Glutamatergic neuron (in vitro differentiated cells): Measurements from ENCODE around the gene CHD9. TPM values are rescaled to one million over a fixed set of nuclear protein-coding genes. Genes with fewer than 3 reads are reported as not detected.

Source experiments
- DNase-seq: peaks from one replicate; pipeline ENCODE4 v3.0.0; 2022
- H3K27ac Mint-ChIP-seq: one replicate; pipeline ENCODE4 v1.8.0; 2020; ENCODE audit warnings: mild to moderate bottlenecking, mixed read lengths, inconsistent platforms; ENCODE audit not compliant: unreplicated experiment
- H3K27me3 Mint-ChIP-seq: one replicate; pipeline ENCODE4 v1.8.0; 2020; ENCODE audit warnings: mild to moderate bottlenecking, moderate library complexity, mixed read lengths, inconsistent platforms; ENCODE audit not compliant: unreplicated experiment
- H3K36me3 Mint-ChIP-seq: one replicate; pipeline ENCODE4 v1.8.0; 2020; ENCODE audit warnings: mild to moderate bottlenecking, mixed read lengths, inconsistent platforms; ENCODE audit not compliant: unreplicated experiment
- H3K4me1 Mint-ChIP-seq: one replicate; pipeline ENCODE4 v1.8.0; 2020; ENCODE audit warnings: mild to moderate bottlenecking, low read depth, mixed read lengths, inconsistent platforms; ENCODE audit not compliant: unreplicated experiment
- H3K4me3 Mint-ChIP-seq: one replicate; pipeline ENCODE4 v1.8.0; 2020; ENCODE audit warnings: mild to moderate bottlenecking, mixed read lengths, inconsistent platforms; ENCODE audit not compliant: unreplicated experiment
- H3K9me3 Mint-ChIP-seq: one replicate; pipeline ENCODE4 v1.8.0; 2020; ENCODE audit warnings: mild to moderate bottlenecking, moderate library complexity, mixed read lengths, inconsistent platforms; ENCODE audit not compliant: unreplicated experiment
- CTCF ChIP-seq: fragments of 200-600 bp; sonication (generic); IDR thresholded peaks from one replicate; pipeline ENCODE4 v1.5.0; 2021; ENCODE audit not compliant: partially characterized antibody, unreplicated experiment
- total RNA-seq: library from RNA; stranded (reverse); fragmentation: NEBNext Ultra II Directional; extraction: Animal tissue kit (Norgen Biotek cat#: 25700); gene quantifications from one replicate; pipeline ENCODE4 v1.2.1, GENCODE V29; 2021; ENCODE audit not compliant: unreplicated experiment

Gene CHD9
- total RNA-seq, 1 donor from 2014 or later = 120 TPM

GRCh38 chr16:53234836-53235235 lies 180.0 kb downstream of the CHD9 start:
- Mint-ChIP-seq H3K27me3 (no peaks in the 10 kb centered on the region), H3K9me3 (no peaks in the 10 kb centered on the region), H3K4me1 (no peaks in the 10 kb centered on the region), H3K4me3 (no peak overlapping the region), H3K27ac (no peak overlapping the region), H3K36me3 (no peaks in the 10 kb centered on the region)
- no peak for DNase-seq
- no peak for TF ChIP-seq CTCF

- Mint-ChIP-seq H3K4me1 (no peaks in the 10 kb centered on the region), H3K36me3 (no peaks in the 10 kb centered on the region), H3K27me3 (no peaks in the 10 kb centered on the region), H3K9me3 (no peaks in the 10 kb centered on the region), H3K27ac (no peak overlapping the region), H3K4me3 (no peak overlapping the region)
- DNase-seq = no peak
- TF ChIP-seq CTCF = no peak
Measured at GRCh38 chr16:53235851-53236250, 181.1 kb downstream of the CHD9 start.

GRCh38 chr16:53249331-53249730 lies 194.5 kb downstream of the CHD9 start:
- Mint-ChIP-seq H3K4me3 (no peak overlapping the region), H3K36me3 (peaks cover 5% of the 10 kb centered on the region)

GRCh38 chr16:53257001-53257400 lies 202.2 kb downstream of the CHD9 start:
- H3K36me3 Mint-ChIP-seq = peaks cover 8% of the 10 kb centered on the region
- no peak for TF ChIP-seq CTCF

More at GRCh38 chr16:53249331-53249730, 194.5 kb downstream of the CHD9 start:
- Mint-ChIP-seq H3K4me1 (no peaks in the 10 kb centered on the region), H3K9me3 (peaks cover 3% of the 10 kb centered on the region), H3K27ac (no peak overlapping the region), H3K27me3 (peaks cover 2% of the 10 kb centered on the region)
- TF ChIP-seq CTCF = no peak
- no peak for DNase-seq

GRCh38 chr16:53258809-53259208 lies 204.0 kb downstream of the CHD9 start:
- H3K27ac Mint-ChIP-seq = no peak overlapping the region
- no peaks in the 10 kb centered on the region for H3K4me1 Mint-ChIP-seq
- H3K27me3 Mint-ChIP-seq = no peaks in the 10 kb centered on the region
- TF ChIP-seq CTCF = no peak
- DNase-seq = no peak
- no peak overlapping the region for H3K4me3 Mint-ChIP-seq
- H3K36me3 Mint-ChIP-seq = peaks cover 7% of the 10 kb centered on the region
- peaks cover 2% of the 10 kb centered on the region for H3K9me3 Mint-ChIP-seq

More at GRCh38 chr16:53257001-53257400, 202.2 kb downstream of the CHD9 start:
- DNase-seq = no peak
- peaks cover 4% of the 10 kb centered on the region for H3K9me3 Mint-ChIP-seq
- H3K27ac Mint-ChIP-seq = no peak overlapping the region
- H3K27me3 Mint-ChIP-seq = no peaks in the 10 kb centered on the region
- no peaks in the 10 kb centered on the region for H3K4me1 Mint-ChIP-seq
- no peak overlapping the region for H3K4me3 Mint-ChIP-seq
